ENCODE data around the gene ZNF300.
A peak's percentile ranks its signal among the peaks of the same experiment; 100 is the strongest.
"Not testable (repeated sequence)": the region's sequence is repeated elsewhere in the genome, so short reads cannot be mapped to it uniquely, and the experiment has no call there.

The ZNF300 gene

DNA sequence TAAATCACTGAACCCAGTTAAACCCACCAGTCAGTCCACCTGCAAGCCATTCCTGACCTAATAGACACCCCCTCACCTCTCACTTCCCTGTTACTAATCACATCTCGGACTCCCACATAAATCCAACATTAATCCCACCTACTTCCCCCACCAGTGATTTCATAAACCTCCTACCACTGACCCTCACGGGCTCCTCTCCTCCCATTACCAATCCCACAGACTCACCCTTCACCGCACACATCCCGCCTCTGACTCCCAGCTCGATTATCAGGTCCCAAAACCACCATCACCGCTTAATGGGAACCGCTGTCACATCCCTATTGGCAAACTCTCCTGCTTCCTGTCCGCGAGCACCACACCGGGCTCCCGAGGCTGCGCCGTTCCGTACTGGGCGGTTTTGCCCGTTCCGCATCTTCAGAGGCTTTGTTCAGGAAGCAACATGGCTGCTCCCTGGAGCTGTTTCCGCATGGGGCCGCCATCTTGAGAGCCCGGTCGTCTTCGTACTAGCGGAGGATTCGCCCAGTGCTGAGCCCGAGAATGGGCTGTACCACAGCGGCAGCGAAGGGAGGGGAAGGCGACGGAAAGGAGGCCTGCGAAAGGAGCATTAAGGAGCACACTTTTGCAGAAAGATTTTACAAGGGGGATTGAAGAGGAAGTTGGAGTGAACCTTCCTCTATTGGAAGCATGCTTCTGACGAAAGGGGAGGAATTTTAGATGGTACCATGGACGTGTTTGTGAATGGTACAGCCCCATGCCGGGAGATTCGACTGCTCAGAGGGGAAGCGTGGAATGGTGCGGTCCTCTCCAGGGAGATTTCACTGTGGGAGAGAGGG is at the start of gene ZNF300:
Gene ZNF300, minus strand, starts transcription at position 502 of the 833 bp plus-strand sequence. CDS start 1,825 bp downstream, outside the sequence.
- DNase-seq (ENCODE audit: low spot score) = no peak

DNA sequence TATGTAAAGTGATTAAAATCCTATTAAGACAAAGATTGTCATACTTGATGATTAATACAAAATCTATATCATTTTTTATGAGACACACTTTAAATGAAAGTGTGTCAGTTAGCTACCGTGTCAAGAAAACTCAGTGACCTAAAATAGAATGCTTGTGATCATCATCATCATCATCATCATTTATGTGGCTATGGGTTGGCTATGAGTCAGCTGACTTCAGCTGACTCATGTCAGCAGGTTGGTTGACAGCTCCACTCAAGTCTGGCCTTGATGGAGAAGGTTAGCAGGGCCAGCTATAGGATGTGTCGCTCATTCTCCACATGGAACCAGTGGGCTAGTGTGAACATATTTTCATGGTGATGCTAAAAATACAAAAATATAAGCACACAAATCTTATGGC is 43.8 kb upstream of the ZNF300 start:
- no peak for DNase-seq (ENCODE audit: low spot score)

DNA sequence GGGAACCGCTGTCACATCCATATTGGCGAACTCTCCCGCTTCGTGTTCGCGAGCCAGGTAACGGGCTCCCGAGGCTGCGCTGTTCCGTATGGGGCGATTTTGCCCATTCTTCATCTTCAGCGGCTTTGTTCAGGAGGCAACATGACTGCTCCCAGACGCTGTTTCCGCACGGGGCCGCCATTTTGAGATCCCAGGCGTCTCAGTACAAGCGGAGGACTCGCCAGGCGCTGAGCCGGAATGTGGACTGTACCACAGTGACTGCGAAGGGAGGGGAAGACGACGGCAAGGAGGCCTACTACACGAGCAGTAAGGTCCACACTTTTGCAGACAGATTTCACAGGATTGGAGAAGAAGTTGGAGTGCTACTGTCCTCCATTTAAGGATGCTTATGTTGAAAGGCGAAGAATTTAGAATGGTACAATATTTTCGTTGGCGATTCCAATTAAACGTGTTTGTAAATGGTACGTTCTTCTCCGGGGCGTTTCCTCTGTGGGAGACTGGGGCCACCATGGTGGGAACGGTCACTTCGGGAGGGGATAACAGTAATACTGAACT is 41.6 kb upstream of the ZNF300 start:
- DNase-seq (ENCODE audit: low spot score) = no peak

DNA sequence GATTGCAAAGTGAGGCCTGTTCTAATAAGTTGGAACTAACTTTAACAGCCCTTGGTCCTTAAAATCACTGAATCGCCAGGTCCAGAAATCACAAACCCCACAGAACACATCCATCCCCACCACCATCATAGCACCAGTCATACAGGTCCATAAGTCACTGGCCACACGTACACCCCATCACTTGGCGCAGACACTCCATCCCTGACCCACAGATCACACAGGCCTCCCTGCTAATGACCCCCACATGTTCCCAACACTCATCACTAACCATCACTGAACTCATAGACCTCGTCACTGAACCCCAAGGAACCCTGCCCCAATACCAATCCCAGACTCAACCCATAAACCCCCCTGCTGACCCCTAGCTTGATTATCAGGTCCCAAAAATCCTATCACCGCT is 41.2 kb upstream of the ZNF300 start:
- DNase-seq (ENCODE audit: low spot score) = no peak

DNA sequence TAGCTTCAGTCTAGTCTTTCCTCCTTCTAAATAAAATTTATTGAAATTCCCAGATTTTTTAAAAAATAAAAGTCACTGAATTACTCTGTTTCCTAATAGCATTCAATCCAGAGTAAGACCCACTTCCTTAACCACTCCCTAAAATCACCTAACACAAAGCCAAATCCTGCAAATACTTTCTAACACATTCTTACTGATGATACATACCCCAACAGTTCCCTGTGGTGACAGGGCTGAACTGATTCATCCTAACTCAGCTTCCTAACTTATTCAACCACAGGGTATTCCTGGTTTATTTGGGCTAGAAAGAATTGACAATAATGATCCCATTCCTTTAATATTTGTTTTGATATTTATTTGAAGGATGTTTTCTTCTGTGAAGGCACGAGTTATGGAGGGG is 40.7 kb upstream of the ZNF300 start:
- DNase-seq (ENCODE audit: low spot score) = no peak

DNA sequence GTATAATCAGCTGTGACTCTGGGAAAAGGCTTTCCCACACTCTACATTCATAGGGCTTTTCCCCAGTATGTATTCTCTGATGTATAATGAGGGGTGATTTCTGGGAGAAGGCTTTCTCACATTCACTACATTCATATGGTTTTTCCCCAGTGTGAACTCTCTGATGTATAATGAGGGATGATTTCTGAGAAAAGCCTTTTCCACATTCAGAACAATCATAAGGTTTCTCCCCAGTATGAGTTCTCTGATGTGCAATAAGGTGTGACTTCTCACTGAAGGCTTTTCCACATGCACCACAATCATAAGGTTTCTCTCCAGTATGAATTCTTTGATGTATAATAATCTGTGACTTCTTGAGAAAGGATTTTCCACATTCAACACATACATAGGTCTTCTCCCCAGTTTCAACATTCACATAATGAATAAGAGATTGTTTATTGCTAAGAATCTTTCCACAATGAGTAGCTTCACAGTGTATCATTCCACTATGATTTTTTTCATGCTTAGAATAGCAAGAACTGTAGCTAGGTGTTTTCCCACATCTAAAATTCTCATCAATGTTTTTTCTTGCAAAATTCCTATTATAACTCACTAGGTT is 26.7 kb upstream of the ZNF300 start:
- DNase-seq (ENCODE audit: low spot score) = no peak

DNA sequence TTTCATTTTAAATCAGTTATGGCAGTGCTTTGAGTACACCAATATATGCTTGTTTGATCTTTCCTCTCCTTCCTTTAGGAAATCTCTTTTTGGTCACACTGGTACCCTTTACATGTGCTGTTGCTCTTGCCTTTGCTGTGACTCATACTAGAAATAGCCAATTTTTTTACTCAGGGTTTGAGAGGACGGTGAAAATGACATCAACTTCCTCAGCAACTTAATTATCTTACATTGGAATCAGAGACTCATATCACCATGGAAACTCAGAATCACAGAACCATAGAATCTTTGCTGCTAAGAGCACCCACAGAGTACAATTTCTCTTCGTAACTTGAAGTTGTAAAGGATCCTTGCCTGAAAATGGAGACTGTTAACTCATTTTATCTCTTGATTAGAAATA is 13.8 kb upstream of the ZNF300 start:
- no peak for DNase-seq (ENCODE audit: low spot score)

DNA sequence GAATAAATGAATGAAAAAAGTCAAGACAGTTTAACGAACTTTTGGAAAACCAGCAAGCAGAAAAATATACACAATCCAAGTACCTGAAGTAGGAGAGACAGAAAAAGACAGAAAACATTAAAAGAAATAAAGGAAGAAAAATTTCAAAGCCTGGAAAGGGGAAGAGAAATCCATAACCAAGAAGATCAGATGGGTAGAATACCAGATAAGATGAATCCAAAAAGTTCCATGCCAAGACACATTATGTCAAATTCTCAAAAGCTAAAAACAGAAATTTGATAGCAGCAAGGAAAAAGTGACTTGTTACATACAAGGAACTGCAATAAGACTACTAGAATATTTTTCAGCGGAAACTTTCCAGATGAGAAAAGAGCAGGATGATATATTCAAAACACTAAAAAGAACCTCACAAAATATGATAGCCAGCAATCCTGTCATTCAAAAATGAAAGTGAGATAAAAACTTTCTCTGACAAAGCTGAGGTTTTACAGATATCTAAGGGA is 7.6 kb upstream of the ZNF300 start:
- DNase-seq (ENCODE audit: low spot score) = no peak

DNA sequence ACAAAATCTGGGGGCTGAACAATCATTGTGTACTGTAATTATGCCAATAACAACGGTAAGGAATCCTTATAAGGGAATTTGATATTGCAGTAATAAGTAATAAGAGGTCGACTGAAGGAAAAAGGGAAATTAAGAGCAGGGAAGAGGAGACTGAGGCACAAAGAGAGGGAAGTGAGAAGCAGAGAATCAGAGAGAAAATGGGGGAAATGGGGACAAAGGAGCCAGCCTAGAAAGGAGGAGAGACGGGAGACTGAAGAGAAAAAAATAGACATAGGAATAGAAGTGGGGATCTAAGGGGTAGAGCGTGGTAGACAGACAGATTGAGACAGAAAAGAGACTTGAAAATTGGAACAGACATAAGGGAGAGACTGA is 518 bp upstream of the ZNF300 start:
- no peak for DNase-seq (ENCODE audit: low spot score)

DNA sequence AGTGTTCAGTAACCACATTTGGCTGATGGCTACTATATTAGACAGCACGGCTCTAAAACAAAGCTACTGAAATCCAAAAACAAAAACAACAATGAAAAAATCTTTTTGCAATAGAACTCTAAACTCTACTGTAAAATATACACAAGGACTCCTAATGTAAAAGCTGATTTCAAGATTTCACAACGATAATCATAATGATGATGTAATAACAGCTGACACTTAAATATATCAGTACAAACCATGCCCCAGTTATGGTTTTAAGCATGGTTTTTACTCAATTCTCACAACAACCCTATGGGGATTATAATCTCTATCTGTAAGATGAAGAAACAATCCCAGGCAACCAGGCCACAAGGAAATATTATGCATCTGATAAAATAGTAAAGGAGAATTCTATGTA is 3.3 kb downstream of the ZNF300 start:
- DNase-seq (ENCODE audit: low spot score) = no peak

DNA sequence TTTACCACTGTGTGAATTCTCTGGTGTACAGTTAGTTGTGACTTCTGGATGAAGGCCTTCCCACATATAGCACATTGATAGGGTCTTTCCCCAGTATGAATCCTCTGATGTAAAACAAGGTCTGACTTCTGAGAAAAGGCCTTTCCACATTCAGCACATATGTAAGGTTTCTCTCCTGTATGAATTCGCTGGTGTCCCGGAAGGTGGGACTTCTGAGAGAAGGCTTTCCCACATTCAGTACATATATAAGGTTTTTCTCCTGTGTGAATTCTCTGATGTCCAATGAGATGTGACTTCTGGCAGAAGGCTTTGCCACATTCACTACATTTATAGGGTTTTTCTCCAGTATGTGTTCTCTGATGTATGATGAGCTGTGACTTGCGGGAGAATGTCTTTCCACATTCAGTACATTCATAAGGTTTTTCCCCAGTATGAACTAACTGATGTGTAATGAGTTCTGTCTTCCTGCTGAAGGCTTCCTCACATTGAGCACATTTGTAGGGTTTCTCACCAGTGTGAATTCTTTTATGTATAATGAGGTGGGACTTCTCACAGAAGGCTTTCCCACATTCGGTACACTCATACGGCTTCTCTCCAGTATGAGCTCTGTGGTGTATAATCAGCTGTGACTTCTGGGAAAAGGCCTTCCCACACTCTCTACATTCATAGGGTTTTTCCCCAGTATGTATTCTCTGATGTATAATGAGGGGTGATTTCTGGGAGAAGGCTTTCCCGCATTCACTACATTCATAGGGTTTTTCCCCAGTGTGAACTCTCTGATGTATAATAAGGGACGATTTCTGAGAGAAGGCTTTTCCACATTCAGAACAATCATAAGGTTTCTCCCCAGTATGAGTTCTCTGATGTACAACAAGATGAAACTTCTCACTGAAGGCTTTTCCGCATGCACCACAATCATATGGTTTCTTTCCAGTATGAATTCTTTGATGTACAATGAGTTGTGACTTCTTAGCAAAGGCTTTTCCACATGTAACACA is 9.1 kb downstream of the ZNF300 start:
- no peak for DNase-seq (ENCODE audit: low spot score)

DNA sequence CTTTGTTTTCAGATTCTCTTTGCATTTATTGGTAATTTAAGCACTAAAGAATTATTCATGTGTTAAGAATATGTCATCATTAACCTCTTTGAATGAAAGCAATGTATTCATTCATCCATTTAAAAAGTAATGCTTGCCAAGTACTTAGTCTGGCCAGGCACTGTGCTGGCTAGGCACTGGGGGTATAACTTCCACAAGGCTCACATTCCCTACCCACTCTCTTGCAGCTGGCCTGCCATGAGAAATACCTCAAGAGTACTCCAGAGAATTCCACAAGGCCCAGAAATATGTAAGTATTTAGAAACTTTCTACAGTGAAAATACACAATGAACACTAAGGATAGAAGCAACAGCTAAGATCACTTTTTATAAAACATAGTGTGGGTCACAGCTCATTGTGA is 25.4 kb downstream of the ZNF300 start:
- no peak for DNase-seq (ENCODE audit: low spot score)

DNA sequence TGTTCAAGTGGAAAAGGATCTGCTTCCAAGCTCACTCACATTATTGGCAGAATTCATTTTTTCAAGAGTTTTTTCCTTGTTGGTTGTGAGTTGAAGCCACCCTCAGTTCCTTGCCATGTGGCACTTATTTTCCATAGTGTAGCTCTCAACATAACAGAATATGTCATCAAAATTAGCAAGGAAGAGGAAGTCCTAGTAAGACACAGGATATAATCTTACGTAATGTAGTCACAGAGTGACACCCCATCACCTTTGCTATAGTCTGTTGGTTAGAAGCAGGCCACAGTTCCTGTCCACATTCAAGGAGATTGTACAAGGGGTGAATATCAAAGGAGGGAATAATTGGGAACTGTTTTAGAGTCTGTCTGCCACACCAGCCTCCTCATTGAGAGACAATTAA is 42.7 kb downstream of the ZNF300 start:
- no peak for DNase-seq (ENCODE audit: low spot score)

DNA sequence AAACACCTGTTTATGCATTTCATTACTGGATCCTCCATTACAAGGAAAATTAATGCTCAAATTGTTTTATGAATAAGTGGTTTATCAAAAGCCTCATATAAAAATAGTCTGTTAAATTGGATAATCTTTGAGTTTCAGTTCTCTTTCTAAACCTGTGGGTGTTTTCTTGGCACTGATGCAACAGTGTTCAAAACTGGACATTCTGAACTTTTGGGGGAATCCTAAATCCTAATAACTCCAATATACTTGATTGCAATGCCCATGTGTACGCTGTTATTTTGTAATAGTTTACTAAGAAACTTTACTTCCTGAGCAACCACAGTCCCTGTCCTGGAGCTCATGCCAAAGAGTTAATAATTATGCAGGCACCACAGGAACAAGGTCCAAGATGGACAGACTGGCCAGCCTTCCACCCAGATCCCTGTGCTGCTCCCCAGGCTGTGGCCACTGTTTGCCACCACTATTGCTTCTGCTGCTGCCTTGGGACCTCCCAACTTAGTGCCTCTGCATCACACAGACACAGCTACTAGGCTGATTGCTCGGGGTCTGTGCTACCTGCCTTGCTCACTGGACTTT is 44.4 kb downstream of the ZNF300 start:
- no peak for DNase-seq (ENCODE audit: low spot score)

DNA sequence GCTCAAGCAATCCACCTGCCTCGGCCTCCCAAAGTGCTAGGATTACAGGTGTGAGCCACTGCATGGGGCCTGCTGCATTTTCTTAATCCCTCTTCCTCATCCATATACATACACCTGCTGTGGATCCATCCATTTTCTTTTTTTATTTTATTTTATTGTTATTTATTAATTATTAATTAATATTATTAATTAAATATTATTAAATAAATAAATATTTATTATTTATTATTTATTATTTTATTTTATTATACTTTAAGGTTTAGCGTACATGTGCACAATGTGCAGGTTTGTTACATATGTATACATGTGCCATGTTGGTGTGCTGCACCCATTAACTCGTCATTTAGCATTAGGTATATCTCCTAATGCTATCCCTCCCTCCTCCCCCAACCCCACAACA is 48.1 kb downstream of the ZNF300 start:
- DNase-seq (ENCODE audit: low spot score) = not testable (repeated sequence)

DNA sequence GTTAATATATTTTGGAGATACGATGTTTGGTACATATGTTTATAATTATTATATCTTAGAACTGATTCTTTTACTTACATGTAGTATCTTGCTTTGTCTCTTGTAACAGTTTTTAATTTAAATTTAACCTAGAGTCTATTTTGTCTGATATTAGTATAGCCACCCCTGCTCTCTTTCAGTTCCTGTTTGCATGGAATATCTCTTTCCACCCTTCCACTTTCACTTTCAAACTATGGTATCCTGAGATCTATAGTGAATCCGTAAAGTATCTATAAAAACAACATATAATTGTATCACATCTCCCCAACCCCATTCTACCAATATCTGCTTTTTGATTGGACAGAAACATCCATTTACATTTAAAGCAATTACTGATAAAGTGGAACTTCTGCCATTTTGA is 51.2 kb downstream of the ZNF300 start:
- DNase-seq (ENCODE audit: low spot score) = peak; percentile 37

DNA sequence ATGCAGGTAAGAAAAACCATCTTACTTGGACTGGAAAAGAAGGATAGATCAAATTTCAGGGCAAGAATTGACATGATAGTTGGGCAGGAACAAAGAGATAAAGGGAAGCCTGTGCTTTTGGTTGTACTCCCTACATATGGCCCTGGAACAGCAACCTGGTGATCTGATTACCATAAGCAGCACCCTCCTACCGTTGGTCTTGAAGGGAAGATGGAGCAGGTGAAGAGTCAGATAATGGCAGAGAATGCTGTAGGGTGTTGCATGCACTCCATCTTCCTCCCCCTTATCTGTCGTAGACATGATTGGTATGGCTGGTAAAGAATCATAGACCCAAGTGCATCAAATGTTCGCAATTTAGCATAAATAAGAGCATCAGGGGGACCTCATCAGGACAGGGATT is 53.7 kb downstream of the ZNF300 start:
- DNase-seq (ENCODE audit: low spot score) = no peak

DNA sequence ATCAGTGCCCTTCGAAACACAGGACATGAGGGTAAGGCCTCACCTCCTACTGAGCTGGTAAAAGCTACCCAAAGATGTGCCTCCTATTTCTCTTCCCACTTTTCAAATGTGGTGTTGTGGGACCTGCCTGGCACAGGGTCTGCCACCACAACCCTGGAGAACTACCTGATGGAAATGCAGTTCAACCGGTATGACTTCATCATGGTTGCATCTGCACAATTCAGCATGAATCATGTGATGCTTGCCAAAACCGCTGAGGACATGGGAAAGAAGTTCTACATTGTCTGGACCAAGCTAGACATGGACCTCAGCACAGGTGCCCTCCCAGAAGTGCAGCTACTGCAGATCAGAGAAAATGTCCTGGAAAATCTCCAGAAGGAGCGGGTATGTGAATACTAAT is 56.5 kb downstream of the ZNF300 start:
- no peak for DNase-seq (ENCODE audit: low spot score)

DNA sequence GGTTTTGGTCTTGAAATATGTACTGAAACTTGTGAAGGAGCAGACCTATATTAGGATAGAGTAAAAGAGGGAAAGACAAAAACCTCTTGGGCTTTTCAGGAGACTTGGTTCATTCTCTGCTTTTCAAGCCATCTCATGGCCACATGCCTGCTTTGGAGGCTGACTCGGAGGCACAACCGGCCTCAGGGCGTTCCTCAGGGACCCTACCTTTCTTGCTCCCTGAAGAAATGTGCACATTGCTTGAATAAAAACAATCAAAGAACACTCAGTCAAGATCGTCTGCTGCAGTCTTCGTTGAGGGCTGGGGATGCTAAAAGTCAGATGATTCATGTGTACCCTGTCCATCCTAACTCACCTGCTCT is 57.5 kb downstream of the ZNF300 start:
- DNase-seq (ENCODE audit: low spot score) = no peak

DNA sequence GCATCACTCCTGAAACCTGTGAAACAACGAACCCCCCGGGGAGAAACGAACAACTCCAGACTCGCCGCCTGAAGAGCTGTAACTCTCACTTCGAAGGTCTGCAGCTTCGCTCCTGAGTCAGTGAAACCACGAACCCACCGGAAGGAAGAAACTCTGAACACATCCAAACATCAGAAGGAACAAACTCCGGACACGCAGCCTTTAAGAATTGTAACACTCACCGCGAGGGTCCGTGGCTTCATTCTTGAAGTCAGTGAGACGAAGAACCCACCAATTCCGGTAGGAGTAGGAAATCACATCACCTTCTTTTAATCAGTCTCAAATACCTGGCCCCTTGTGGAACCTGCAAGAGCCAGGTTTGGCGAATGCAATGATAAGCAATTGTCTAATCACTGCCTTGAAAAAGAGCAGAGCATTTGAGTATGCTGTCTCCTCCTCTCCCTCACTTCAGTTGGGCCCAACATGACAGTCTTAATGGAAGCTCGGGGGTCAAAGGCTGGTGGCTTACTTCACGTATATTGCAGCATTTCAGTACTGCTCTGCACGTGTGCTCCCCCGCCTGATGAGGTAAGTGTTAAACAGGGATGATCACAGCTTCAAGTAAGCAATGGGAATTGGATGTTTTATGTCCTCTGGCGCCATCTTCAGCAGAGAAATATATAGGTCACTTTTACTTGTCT is 58.0 kb downstream of the ZNF300 start:
- peak; percentile 86 for DNase-seq (ENCODE audit: low spot score)

DNA sequence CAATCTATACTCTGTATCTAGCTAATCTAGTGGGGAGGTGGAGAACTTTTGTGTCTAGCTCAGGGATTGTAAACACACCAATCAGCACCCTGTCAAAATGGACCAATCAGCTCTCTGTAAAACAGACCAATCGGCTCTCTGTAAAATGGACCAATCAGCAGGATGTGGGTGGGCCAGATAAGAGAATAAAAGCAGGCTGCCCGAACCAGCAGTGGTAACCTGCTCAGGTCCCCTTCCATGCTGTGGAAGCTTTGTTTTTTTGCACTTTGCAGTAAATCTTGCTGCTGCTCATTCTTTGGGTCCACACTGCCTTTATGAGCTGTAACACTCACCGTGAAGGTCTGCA is 58.5 kb downstream of the ZNF300 start, which contains the start of gene IRGM:
Gene IRGM, plus strand, starts transcription at position 214 of the 346 bp plus-strand sequence. CDS start 1,603 bp downstream, outside the sequence.
- DNase-seq (ENCODE audit: low spot score) = not testable (repeated sequence)

Data from NAMALWA (cell line).